GM12878 (cell line): ENCODE measurements around the gene UPF1. TPM values are rescaled to one million over a fixed set of nuclear protein-coding genes. Genes with fewer than 3 reads are reported as not detected.
A peak's percentile ranks its signal among the peaks of the same experiment; 100 is the strongest.

Experiments
- ATAC-seq: fragments of 200-7000 bp; cut with Tn5 transposase; 3 replicates; pipeline ENCODE4 v1.9.1; 2020; ENCODE audit warnings: mild to moderate bottlenecking, moderate library complexity
- BruUV-seq: library from RNA; stranded (reverse); fragments of 400-500 nt; replicated peaks from 2 replicates; lab custom pipeline; 2021; lab: Mats Ljungman, UMichigan
- CTCF ChIA-PET: fragments of 300-600 bp; sonication (Branson Sonifier 250); formaldehyde crosslinking; extraction: SDS; loops from one replicate; lab custom pipeline; 2021; ENCODE audit warnings: inconsistent platforms; lab: Yijun Ruan, JAX
- POLR2A ChIA-PET: fragments of 350-600 bp; formaldehyde crosslinking; extraction: SDS; loops from one replicate; lab custom pipeline; 2021; ENCODE audit warnings: inconsistent platforms; lab: Charles Lee
- RAD21 ChIA-PET: fragments of 300-600 bp; sonication (Branson Sonifier 250); formaldehyde crosslinking; loops from one replicate; lab custom pipeline; 2023; ENCODE audit warnings: antibody characterized with exemption; ENCODE audit not compliant: unreplicated experiment; lab: Charles Lee
- SMC1A ChIA-PET: fragments of 300-600 bp; sonication (Branson Sonifier 250); formaldehyde crosslinking; loops from one replicate; lab custom pipeline; 2023; ENCODE audit not compliant: unreplicated experiment, uncharacterized antibody; lab: Charles Lee
- DNase-seq: peaks from one replicate; pipeline ENCODE4 v3.0.0-alpha.2; 2011; ENCODE audit warnings: low read depth, low spot score
- FAIRE-seq: peaks from 3 replicates; lab custom pipeline; 2011; peaks lifted over from hg19 to GRCh38; lab: Jason Lieb, UNC
- H2AFZ ChIP-seq: 2 replicates; pipeline ENCODE4 v1.6.0; 2011; ENCODE audit warnings: low read depth, low read length, control low read depth; ENCODE audit not compliant: control insufficient read depth
- H3K27ac ChIP-seq: 2 replicates; pipeline ENCODE4 v1.5.1; 2011; ENCODE audit warnings: control low read depth; ENCODE audit not compliant: control insufficient read depth, insufficient read depth
- H3K27me3 ChIP-seq, 2 experiments: replicated peaks in 1 of 2; 2 replicates each; pipeline versions ENCODE4 v1.6.0 to v1.6.1; 2011; ENCODE audit warnings: low read length in 1 of 2; ENCODE audit not compliant: control insufficient read depth in 2 of 2, insufficient read depth in 2 of 2
- H3K36me3 ChIP-seq, 2 experiments: 2 replicates each; pipeline ENCODE4 v1.5.1; 2011; ENCODE audit warnings: low read length in 1 of 2; ENCODE audit not compliant: control insufficient read depth in 2 of 2, insufficient read depth in 2 of 2
- H3K4me1 ChIP-seq: 2 replicates; pipeline ENCODE4 v1.6.1; 2011; ENCODE audit warnings: mild to moderate bottlenecking, low read length, moderate library complexity, mixed read lengths; ENCODE audit not compliant: control insufficient read depth, insufficient read depth
- H3K4me2 ChIP-seq: 2 replicates; pipeline ENCODE4 v1.6.0; 2011; ENCODE audit warnings: control low read depth; ENCODE audit not compliant: control insufficient read depth, insufficient read depth
- H3K4me3 ChIP-seq: fragments of 200-600 bp; sonication (generic); 2 replicates; pipeline ENCODE4 v1.5.1; 2016
- H3K79me2 ChIP-seq: 2 replicates; pipeline ENCODE4 v1.6.0; 2011; ENCODE audit warnings: low read length; ENCODE audit not compliant: control insufficient read depth, insufficient read depth
- H3K9ac ChIP-seq: 2 replicates; pipeline ENCODE4 v1.8.0; 2011; ENCODE audit warnings: low read length, control low read depth, mixed read lengths; ENCODE audit not compliant: control insufficient read depth, insufficient read depth
- H3K9me3 ChIP-seq: replicated peaks from 3 replicates; pipeline ENCODE4 v1.5.1; 2011; ENCODE audit warnings: mild to moderate bottlenecking, low read length; ENCODE audit not compliant: control insufficient read depth, insufficient read depth
- H4K20me1 ChIP-seq: 2 replicates; pipeline ENCODE4 v1.6.0; 2011; ENCODE audit not compliant: control insufficient read depth, insufficient read depth
- ATF3 ChIP-seq: IDR thresholded peaks from 2 replicates; pipeline ENCODE4 v1.6.1; 2011; ENCODE audit warnings: low read depth, mild to moderate bottlenecking, low read length, moderate library complexity, borderline replicate concordance; ENCODE audit errors: extremely low read depth
- BACH1 ChIP-seq: fragments of 450-650 bp; IDR thresholded peaks from 2 replicates; pipeline ENCODE4 v1.6.1; 2017; ENCODE audit warnings: mild to moderate bottlenecking, borderline replicate concordance
- HDAC2 ChIP-seq: fragments of 200-600 bp; sonication (generic); IDR thresholded peaks from 2 replicates; pipeline ENCODE4 v1.6.1; 2017
- POLR2A ChIP-seq: IDR thresholded peaks from 2 replicates; pipeline ENCODE4 v1.6.1; 2011; ENCODE audit warnings: low read depth, mild to moderate bottlenecking, low read length
- RBBP5 ChIP-seq: fragments of 200-600 bp; sonication (generic); conservative IDR thresholded peaks from 2 replicates; pipeline ENCODE4 v1.6.1; 2016
- YBX1 ChIP-seq: fragments of 450-650 bp; IDR thresholded peaks from 2 replicates; pipeline ENCODE4 v1.6.1; 2016; ENCODE audit warnings: antibody characterized with exemption
- YY1 ChIP-seq: IDR thresholded peaks from 2 replicates; pipeline ENCODE4 v1.6.1; 2011; ENCODE audit warnings: low read depth, mild to moderate bottlenecking, low read length
- WGBS: methylation state at CpG from one replicate; pipeline ENCODE4 v1.1.6; 2016; ENCODE audit warnings: low lambda C conversion rate; ENCODE audit not compliant: insufficient replicate concordance, insufficient coverage; ENCODE audit errors: missing lambda C conversion rate; 5-methylcytosine and 5-hydroxymethylcytosine counted together
- in situ Hi-C: fragments of 300-500 bp; cut with MboI; formaldehyde crosslinking; loops from 9 replicates; pipeline ENCODE4 v1.14.3; 2018; ENCODE audit warnings: mixed read lengths
- intact Hi-C: fragments of 100-400 bp; cut with micrococcal nuclease; formaldehyde crosslinking; loops from one replicate; pipeline ENCODE4 v1.14.2; 2022; ENCODE audit not compliant: unreplicated experiment
- polyA plus RNA-seq, 11 experiments: library from polyadenylated mRNA; depleted of rRNA in 4 of 11; unstranded in 6 of 11; stranded (reverse) in 5 of 11; fragments of >200 nt; fragmentation: Nextera tagmentation in 4 of 11; fragmentation: Illumina TruSeq in 1 of 11; extraction: Ambion mirVana in 4 of 11; extraction: Trizol in 1 of 11; gene quantifications; 1 replicate in 1 of 11; 2 replicates in 10 of 11; pipeline versions ENCODE4 v1.2.1 to v1.2.3, GENCODE V29; 2011 to 2016; ENCODE audit warnings: inconsistent platforms in 2 of 11, missing spikeins in 2 of 11, low read depth in 1 of 11
- total RNA-seq, 4 experiments: library from RNA; depleted of rRNA in 3 of 4; stranded (reverse); fragments of >200 nt in 3 of 4; fragmentation: Illumina TruSeq in 1 of 4; extraction: Trizol in 1 of 4; gene quantifications; 2 replicates each; pipeline versions ENCODE4 v1.2.1 to v1.2.3, GENCODE V29; 2013 to 2021
- TF ChIP-seq, protein P1 (sequence below): IDR thresholded peaks from 2 replicates; pipeline ENCODE4 v1.6.1; 2012; ENCODE audit warnings: low read depth, low read length, improper control_type of control experiment

UPF1 gene
- total and polyA plus RNA-seq, 10 of the 15 experiments (the other 5 are each of a cell fraction or from before 2014, with no cell fraction given) = 0.58 to 80.9 (median 18.7) TPM

DNA sequence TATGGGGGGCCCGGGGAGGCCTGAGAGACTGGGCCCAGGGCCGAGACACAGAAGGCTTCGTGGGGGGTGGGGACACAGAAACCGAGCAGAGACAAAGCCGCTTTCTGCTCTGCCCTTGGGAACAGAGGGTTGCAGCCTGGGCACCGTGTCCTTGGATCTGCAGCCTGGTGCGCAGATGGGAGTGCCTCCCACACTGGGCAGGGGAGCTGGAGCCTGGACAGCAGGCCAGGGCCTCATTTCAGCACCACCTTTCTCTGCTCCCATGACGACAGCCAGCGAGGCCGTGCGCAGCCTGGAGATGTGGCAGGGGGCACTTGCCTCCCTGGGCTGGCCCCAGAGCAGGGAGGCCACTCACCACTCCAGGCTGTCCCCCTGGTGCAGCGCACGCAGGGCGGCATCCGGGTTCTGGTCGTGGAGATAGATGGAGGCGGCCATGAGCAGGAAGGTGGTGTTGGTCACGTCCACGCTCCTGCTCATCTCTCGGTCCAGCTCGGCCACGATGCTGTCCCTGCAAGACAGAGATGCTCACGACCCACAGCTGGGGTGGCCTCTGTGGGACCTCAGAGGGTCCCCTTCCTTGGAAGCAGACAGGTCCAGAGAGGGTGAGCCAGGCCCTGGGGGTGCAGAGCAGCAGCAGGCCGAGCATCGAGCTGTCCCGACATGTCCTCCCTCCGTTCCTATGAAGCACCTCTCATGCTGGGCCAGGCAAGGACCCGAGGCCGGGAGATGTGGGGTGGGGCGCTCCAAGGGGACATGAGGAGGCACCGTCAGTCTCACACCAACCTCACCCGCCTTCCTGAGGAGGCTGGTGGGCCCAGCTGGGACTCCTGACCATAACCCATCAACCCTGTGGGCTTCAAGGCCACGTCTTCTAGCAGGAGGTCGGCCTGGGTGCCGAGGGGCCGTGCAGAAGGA lies 75.1 kb downstream of the UPF1 start (continued):
- no peak for TF ChIP-seq ATF3
- TF ChIP-seq RBBP5 = no peak
- TF ChIP-seq YBX1 = no peak
- no peak for TF ChIP-seq BACH1
- TF ChIP-seq, protein P1, sequence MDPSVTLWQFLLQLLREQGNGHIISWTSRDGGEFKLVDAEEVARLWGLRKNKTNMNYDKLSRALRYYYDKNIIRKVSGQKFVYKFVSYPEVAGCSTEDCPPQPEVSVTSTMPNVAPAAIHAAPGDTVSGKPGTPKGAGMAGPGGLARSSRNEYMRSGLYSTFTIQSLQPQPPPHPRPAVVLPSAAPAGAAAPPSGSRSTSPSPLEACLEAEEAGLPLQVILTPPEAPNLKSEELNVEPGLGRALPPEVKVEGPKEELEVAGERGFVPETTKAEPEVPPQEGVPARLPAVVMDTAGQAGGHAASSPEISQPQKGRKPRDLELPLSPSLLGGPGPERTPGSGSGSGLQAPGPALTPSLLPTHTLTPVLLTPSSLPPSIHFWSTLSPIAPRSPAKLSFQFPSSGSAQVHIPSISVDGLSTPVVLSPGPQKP = no peak
- no peak for TF ChIP-seq YY1

- peaks cover 4% of the 10 kb centered on the region for H3K79me2 ChIP-seq
- no peaks in the 10 kb centered on the region for H3K27me3 ChIP-seq
- no peaks in the 10 kb centered on the region for H3K4me1 ChIP-seq
- FAIRE-seq (no peak), ATAC-seq (no peak), DNase-seq (no peak)
- no peaks in the 10 kb centered on the region; the same call in 1 of the 2 replicates for H4K20me1 ChIP-seq
- TF ChIP-seq POLR2A (0 out of 2 replicates have a peak, but pooled peaks have one; percentile 30), HDAC2 (no peak)
- CTCF ChIA-PET = no interaction called here
- intact Hi-C loops (no loop called here), in situ Hi-C loops (no loop called here)
- H3K9me3 ChIP-seq = no peaks in the 10 kb centered on the region; the same call in 2 of the 3 replicates
- H3K27ac ChIP-seq = no peak overlapping the region
- POLR2A ChIA-PET = no interaction called here
- SMC1A ChIA-PET = no interaction called here
- no peak overlapping the region for H3K4me2 ChIP-seq
- no peak overlapping the region for H3K4me3 ChIP-seq
- H3K9ac ChIP-seq = no peak overlapping the region
- BruUV-seq = TSS peak; percentile 43
- peaks cover 6 to 16% of the 10 kb centered on the region in 2 experiments; a peak in 3 of 4 replicates for H3K36me3 ChIP-seq
- WGBS = 95% methylated on average over 16 of the region's 17 CpGs
- no peak overlapping the region for H2AFZ ChIP-seq
- RAD21 ChIA-PET = no interaction called here
Observed at GRCh38 chr19:18908917-18909619, 77.3 kb downstream of the UPF1 start.
